HG03432 (cell line): ENCODE measurements around the gene DNAH3.
"Not testable (repeated sequence)": the region's sequence is repeated elsewhere in the genome, so short reads cannot be mapped to it uniquely, and the experiment has no call there.

ENCODE experiments used
- ATAC-seq: cut with Tn5 transposase; IDR thresholded peaks from one replicate; pipeline ENCODE4 v1.9.1; 2021; ENCODE audit warnings: mild to moderate bottlenecking, moderate library complexity; ENCODE audit not compliant: unreplicated experiment

Gene DNAH3

DNA sequence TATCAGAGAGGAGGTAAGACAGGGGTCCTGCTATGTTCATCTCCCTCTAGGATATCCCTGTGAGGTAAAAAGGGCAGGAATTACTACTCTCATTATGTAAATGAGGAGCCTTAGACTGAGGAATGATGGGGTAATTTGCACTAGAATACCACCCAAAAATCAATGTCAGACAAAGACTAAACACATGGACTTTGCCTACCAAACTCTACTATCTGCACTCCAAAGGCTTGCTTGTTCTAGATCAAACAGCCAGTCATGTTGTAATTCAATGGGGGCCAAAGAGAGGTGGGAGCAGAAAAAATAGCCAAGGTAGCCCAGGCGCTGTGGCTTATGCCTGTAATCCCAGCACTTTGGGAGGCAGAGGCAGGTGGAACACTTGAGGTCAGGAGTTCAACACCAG lies 129.3 kb downstream of the DNAH3 start:
- no peak for ATAC-seq

DNA sequence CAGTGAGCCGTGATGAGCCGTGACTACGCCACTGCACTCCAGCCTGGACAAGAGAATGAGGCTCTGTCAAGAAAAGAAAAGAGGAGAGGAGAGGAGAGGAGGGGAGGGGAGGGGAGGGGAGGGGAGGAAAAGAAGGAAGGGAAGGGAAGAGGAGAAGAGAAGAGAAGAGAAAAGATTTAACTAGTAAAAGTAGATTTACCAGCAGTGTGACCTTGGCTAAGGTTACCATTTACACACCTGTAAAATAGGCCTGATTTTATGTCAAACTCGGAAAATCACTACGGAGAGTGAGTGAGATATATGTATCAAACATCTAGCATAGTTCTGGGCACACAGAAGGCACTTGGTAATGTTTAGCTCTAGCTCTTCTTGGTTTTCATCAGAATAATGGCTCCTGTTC lies 140.8 kb downstream of the DNAH3 start:
- ATAC-seq: no peak

DNA sequence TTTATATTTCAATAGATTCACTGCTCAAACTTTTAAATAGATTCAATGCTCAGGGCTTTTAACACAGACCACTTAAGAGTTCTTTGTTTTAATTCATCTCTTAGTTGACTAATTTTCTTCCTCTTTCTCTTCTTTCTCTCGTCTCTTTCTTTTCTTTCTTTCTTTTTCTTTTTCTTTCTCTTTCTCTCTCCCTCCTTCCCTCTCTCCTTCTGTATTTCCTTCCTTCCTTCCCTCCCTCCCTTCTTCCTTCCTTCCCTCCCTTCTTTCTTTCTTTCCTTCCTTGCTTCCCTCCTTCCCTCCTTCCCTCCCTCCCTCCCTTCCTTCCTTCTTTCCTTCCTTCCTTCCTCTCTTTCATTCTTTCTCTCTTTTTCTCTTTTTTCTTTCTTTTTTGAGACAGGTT lies 145.6 kb downstream of the DNAH3 start:
- ATAC-seq: no peak

DNA sequence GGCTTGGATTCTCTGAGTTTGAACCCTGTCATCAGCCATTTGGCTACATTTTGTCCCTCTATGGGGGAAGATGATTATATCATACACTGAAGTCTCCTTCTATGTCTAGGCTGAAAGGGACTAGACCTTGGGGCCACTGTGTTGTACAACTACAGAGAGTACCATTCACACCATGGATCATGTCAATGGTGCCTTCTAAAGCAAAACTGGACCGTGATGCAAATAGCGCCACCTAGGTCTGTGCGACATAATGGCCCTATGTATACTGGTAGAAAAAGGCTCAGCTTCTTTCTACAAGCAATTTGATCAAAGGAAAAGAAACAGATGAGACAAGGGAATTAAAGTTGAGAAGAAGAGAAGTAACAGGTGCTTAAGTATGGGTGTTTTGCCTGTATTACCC lies 149.4 kb downstream of the DNAH3 start:
- no peak for ATAC-seq

DNA sequence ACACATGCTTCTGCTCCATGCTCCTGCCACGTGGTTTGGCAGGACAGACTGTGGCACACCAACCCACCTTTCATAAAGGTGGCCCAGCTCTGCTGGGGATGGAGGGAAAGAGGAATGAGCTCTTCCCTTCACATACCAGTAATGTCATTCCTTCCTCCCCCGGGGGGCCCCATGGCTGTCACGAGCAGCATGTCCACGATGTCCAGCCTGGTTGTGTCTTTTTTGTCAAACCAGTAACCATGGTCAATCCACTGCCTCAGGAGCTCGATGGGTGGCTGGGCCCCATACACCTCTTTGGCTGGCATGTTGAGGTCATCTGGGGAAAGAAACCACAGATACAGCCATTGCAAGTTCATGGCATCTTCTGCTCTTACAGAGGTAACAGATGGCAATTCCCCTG lies 153.5 kb downstream of the DNAH3 start:
- ATAC-seq: no peak

DNA sequence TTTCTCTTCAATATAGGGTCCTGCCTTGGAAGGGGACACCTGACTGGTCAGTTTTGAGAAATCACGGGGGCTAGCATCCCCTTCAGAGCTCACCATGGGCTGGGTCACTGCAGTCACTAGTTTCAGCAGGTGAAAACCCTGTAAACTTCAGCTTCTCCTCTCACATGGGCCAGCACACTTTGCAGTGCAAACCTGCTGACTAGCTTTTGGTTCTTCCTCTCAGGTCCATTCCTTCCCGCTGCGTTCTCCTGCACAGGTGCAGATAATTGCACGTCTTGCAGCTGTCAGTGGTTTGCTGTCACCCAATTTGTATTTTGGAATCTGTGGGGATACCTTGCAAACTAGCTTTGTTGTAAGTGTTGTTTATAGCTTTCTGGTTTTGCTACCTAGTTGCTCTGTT lies 154.9 kb downstream of the DNAH3 start:
- ATAC-seq: no peak

DNA sequence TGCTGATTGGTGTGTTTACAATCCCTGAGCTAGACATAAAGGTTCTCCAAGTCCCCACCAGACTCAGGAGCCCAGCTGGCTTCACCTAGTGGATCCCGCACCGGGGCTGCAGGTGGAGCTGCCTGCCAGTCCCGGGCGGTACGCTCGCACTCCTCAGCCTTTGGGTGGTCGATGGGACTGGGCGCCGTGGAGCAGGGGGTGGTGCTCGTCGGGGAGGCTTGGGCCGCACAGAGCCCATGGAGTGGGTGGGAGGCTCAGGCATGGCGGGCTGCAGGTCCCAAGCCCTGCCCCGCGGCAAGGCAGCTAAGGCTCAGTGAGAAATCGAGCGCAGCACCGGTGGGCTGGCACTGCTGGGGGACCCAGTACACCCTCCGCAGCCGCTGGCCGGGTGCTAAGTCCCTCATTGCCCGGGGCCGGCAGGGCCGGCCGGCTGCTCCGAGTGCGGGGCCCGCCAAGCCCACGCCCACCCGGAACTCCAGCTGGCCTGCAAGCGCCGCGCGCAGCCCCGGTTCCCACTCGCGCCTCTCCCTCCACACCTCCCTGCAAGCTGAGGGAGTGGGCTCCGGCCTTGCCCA lies 161.1 kb downstream of the DNAH3 start:
- ATAC-seq: not testable (repeated sequence)

DNA sequence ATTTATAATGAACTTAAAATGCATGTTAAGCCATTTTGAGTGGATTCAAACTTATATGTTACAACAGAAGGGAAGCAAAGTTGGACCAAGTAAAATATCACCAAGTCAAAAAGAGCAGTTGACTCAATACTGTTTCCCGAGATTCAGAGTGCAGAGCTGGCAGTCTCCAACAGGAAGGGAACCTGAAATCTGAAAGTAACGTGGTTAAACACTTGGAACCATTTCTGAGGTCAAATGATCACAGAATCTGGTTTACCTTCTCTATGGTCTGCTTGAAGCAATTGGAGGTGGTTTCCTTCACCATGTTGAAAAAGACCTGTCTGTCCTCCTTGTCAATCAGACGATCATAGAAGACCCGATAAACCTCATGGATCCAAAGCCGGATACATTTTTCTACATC lies 163.6 kb downstream of the DNAH3 start:
- ATAC-seq: no peak

DNA sequence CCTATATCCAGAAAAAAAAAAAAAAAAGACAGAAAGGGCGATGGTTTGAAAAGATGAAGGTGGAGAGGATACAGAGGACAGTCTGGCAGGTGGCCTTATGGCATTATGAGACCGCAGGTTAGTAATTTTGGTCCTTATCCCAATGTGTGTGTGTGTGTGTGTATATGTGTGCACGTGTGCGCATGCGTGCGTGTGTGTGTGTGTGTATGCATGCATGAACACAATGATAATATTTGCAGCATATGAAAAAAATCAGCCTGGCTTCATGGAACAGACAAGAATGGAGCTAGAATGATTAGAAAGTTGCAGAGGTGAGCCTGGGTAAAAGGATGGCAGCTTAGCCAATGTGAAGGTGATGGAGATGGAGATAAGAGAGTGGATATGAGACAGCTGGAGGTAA lies 166.6 kb downstream of the DNAH3 start:
- ATAC-seq: no peak

DNA sequence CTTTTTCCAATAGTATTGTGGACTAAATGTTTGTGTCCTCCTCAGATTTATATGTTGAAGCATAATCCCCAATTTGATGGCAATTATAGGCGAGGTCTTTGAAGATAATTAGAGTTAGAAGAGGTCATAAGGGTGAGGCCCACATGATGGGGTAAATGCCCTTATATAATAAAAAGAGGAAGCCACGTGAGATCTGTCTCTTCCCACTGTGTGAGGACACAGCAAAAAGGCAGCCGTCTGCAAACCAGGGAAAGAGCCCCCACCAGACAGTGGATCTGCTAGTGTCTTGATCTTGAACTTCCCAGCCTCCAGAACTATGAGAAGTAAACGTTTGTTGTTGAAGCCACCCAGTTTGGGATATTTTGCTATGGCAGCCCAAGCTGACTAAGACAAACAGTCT lies 174.1 kb downstream of the DNAH3 start:
- ATAC-seq: no peak

DNA sequence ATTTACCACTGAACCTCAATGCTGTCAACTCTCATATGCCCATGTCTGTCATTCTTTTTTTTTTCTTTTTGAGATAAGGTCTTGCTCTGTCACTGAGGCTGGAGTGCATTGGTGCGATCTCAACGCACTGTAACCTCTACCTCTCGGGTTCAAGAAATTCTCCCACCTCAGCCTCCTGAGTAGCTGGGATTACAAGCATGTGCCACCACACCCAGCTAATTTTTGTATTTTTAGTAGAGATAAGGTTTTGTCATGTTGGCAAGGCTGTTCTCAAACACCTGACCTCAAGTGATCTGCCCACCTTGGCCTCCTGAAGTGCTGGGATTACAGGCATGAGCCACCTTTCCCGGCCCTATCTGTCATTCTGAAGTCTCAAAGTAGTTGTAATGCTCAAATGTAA lies 177.4 kb downstream of the DNAH3 start:
- not testable (repeated sequence) for ATAC-seq

DNA sequence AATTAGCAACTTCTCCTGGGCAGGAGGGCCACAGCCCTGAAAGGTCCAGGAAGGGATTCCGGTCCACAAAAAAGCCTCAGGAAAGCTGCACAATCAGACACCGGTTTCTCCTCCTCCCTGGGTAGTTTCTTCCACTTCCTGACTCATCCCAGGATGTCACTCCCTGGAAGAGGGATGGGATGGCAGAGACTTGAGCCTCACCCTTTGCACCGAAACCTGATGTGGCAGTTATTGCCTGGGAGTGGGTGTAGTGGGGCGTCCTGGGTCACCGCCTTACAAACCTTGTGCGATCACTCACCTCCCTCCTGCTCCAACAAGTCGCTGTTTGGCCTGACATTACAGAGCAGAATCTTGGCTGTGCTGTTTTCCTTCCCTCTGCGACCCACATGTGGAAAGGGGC lies 179.2 kb downstream of the DNAH3 start:
- ATAC-seq: no peak

DNA sequence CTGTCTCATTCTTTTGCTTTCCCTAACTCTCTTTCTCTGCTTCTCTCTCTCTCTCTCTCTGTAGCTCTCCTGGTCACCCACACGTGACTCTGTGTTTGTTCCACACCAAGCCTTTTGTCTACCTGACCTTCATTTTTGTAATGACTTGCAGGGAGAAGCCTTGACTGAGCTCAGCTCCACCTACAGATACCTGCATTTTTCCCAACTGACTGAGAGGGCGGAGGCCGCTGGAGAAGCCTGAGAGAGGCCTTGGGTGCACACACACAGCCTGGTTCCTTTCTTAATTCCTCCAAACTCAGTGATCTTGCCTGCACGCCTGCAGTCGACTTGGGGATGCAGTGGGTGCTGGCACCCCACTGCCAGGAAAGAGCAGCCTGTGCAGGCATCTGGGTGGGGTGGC lies 181.3 kb downstream of the DNAH3 start:
- no peak for ATAC-seq

DNA sequence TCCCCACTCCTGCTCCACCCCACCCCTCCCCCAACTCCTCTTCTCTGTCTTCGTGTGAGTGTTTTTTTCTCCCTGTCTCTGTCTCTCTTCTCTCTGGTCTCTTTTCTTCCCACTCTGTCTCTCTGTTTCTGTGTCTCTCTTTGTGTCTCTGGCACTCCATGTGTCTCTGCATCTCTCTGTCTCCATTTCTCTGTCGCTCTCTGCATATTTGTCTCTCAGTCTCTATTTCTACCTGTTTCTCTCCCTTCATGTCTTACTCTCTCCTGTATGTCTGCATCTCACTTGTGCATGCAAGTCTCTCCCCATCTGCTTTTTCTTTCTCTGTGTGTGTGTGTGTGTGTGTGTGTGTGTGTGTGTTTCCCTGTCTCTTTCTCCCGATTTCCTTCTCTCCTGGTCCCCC lies 181.9 kb downstream of the DNAH3 start:
- no peak for ATAC-seq

DNA sequence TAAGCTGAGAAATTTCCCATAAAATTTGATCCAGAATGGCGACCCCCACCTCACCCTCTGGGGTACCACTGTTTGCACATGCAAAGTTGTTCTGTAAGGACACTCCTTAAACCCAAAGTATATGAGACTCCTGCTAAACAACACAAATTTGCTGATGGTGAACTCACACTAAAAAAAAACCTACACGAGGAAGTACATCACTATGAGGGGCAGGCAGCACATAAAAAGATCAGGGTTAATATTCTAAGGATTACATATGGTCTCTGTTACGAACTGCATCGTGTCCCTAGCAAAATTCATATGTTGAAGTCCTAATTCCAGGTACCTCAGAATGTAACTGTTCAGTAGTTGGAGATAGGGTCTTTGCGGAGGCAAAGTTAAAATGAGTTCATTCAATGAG lies 189.7 kb downstream of the DNAH3 start:
- ATAC-seq: no peak

DNA sequence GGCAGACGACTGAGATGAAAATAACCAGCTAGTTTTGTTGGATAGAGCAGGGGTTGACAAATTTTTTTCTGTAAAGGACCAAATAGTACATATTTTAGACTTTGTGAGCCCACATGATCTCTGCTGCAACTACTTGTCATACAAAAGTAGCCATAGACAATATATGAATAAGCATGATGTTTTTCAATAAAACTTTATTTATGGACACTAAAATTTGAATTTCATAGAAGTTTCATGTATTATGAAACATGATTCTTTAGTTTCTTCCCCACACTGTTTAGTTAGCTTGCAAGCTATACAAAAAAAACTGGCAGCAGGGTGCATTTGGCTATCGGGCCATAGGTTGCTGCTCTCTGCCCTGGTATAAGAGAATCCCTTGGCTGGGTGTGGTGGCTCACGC lies 193.5 kb downstream of the DNAH3 start:
- ATAC-seq: no peak

DNA sequence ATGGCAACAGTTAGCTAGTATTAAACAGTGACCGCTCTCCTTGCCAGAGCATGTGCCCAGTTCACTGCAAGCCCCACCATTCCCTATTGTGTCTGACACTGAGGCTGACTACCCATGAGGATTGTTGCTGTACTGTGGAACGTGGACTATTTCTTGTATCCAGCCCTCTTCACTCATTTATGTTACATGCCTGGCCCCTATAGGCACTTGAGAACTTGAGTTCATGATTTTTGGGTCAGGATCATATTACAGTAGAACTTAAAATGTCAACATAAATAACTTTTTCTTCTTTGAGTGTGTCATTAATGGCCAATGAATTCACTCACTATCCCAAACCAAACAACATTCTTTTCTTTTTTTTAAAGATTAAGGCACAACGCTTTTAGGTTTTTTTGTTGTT lies 194.3 kb downstream of the DNAH3 start:
- no peak for ATAC-seq

DNA sequence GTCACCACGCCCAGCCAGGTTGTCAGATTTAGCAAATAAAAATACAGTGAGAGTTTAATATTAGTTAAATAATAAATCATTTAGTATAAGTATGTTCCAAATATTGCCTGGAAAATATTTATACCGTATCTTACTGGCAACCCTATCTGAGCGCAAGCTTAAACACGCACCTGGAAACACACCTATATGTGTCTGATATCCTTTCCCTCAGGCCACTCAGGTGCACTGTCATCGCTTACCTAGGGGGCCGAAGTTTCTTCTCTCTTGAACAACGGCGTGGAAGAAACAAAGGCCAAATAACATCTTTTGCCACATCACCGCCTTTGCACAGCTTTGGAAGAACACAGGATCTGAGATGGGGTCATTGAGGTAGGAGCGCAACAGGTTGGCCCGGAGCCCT lies 196.1 kb downstream of the DNAH3 start:
- ATAC-seq: no peak

DNA sequence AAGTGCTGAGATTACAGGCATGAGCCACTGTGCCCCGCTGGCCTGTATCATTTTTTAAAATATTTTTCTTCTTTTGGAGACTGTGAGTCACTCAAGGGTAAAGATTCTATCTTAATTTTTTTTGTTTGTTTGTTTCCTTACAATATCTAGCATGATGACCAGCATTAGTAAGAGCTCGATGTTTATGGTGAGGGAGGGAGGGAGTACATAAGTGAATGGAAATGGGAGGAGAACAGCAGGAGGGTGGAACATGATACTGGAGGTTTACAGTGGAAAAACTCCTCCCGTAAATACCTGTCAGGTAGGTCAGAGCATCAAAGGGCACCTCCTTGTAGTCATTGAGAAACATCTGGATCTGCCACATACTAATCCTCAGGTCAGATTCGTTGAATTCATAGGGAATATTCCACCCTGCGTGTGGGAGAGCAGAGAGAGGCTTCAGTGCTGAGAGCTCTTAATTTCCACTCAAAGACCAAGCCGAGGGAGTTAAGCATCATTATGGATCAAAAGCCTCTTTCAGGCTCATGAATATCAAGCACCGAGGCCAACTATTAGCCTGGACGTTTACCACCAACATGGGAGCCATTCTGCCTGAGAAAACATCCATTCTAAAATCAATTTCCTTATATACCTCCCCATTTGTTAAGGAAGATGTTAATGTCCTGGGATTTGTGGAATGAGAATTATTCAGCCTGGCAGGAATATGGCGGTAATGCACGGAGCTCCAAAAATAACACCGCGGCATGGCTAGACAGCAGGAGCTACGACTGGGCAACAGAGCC lies 198.3 kb downstream of the DNAH3 start:
- ATAC-seq: no peak

DNA sequence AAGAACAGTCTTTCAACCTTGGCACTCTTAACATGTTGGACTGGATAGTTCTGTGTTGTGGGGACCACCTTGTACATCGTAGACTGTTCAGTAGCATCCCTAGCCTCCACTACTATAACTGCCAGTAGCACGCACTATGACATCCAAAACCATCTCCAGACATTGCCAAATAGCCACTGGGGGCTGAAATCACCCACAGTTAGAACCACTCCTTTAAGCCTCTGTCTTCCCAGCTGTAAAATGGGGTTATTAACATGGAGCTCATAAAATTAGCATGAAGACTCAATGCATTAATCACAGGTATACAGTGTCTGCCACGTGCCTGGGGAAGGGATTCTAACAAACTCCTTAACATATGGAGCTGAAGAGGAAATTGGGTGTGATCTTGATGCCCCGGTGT lies 200.4 kb downstream of the DNAH3 start:
- ATAC-seq: no peak

DNA sequence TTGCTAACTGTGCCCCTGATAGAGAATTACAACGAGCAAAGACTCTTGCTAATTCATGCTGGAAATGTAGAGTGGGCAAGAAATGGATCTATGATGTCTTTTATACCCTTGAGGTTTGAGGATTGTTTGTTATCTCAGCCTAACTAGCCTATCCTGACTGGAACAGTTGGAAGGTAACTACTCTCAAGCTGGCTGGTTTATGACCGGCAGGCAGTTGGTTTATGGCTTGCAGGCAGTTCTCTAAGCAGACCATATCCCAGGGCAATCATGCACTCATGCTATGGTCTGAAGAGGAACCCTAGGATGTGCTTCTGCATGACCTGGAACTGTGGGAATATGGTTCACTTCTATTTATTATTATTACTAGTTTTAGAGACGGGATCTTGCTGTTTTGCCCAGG lies 201.0 kb downstream of the DNAH3 start:
- ATAC-seq: no peak

DNA sequence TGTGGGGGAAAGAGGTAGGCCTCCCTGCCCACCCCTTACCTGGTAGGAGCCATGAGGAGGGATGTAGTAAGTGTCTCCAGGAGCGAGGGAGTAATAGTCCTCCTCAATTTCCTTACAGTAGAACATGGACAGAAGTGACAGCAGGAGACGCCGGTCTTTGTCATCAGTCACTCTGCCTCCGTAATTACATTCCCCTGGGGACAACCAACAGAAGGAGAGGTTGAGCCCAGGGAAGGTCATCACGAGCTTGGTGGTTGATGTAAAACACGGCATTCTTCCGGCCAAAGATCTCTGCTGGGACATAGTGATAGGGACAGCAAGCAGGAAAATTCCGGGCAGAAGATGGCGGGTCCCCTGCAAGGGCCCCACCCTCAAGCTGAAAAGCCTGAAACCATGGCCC lies 202.2 kb downstream of the DNAH3 start:
- no peak for ATAC-seq

DNA sequence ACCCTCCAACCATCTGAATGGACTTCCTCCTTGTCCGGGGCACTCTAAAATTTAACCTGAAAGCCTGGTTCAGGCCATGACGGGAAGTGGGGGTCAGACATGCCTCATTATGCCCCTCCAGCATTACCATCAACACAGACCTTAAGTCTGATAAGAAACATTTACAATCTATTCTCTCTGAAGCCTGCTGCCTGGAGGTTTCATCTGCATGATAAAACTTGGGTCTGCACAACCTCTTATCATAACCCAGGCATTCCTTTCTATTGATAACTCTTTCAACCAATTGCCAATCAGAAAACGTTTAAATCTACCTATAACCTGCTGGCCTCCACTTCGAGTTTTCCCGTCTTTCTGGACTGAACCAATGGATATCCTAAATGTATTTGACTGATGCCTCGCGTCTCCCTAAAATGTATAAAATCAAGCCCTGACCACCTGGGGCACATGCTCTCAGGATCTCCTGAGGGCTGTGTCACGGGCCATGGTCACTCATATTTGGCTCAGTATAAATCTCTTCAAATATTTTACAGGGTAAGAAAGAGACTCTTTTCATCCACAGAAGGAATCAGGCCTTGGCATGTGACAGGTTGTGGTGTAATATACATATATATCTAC lies 204.5 kb downstream of the DNAH3 start:
- ATAC-seq: no peak
